Left lobe of liver (tissue), 2 donors: ENCODE measurements around the gene COQ8B. TPM values are rescaled to one million over a fixed set of nuclear protein-coding genes. Genes with fewer than 3 reads are reported as not detected.
"Not testable (repeated sequence)": the region's sequence is repeated elsewhere in the genome, so short reads cannot be mapped to it uniquely, and the experiment has no call there.

ENCODE experiments used
- ATAC-seq: fragments of 200-7000 bp; cut with Tn5 transposase; one replicate; pipeline ENCODE4 v1.9.1; 2020; ENCODE audit warnings: mild to moderate bottlenecking, moderate library complexity
- DNase-seq: peaks from one replicate; pipeline ENCODE4 v3.0.0-alpha.2; 2020; ENCODE audit warnings: low spot score
- total RNA-seq: library from RNA; stranded (reverse); gene quantifications from one replicate; pipeline ENCODE4 v1.2.1, GENCODE V29; 2021
- donor health status: DM: no; HTN: no; CAD: no; lungs with moderate emphysema.
- donor health status: DM: no; HTN: yes; CAD: no.

Gene COQ8B
- total RNA-seq, 1 donor from 2014 or later: 43.5 TPM

GRCh38 chr19:40742886-40743285, 26.2 kb upstream of the COQ8B start:
- DNase-seq: no peak

GRCh38 chr19:40742477-40742876, 25.8 kb upstream of the COQ8B start:
- peak; percentile 89 for ATAC-seq
- DNase-seq: peak; percentile 78

More at GRCh38 chr19:40742886-40743285, 26.2 kb upstream of the COQ8B start:
- no peak for ATAC-seq

GRCh38 chr19:40741527-40742390, 25.1 kb upstream of the COQ8B start:
- ATAC-seq (peak; percentile 7), DNase-seq (no peak)

GRCh38 chr19:40740747-40741146, 24.1 kb upstream of the COQ8B start:
- ATAC-seq (no peak), DNase-seq (no peak)

GRCh38 chr19:40739871-40740703, 23.4 kb upstream of the COQ8B start:
- ATAC-seq: no peak
- DNase-seq: no peak

GRCh38 chr19:40739030-40739839, 22.5 kb upstream of the COQ8B start:
- ATAC-seq: no peak
- DNase-seq: no peak

GRCh38 chr19:40737102-40737644, 20.5 kb upstream of the COQ8B start:
- no peak for ATAC-seq
- no peak for DNase-seq

- no peak for ATAC-seq
- DNase-seq: no peak
Observed at GRCh38 chr19:40736661-40737060, 20.0 kb upstream of the COQ8B start.

- ATAC-seq (no peak), DNase-seq (no peak)
Observed at GRCh38 chr19:40735013-40735771, 18.5 kb upstream of the COQ8B start.

- ATAC-seq (no peak), DNase-seq (no peak)
Observed at GRCh38 chr19:40733149-40733548, 16.5 kb upstream of the COQ8B start.

GRCh38 chr19:40732304-40732703, 15.6 kb upstream of the COQ8B start:
- not testable (repeated sequence) for DNase-seq, ATAC-seq

- DNase-seq, ATAC-seq: not testable (repeated sequence)
Observed at GRCh38 chr19:40730065-40730464, 13.4 kb upstream of the COQ8B start.

GRCh38 chr19:40726279-40726678, 9.6 kb upstream of the COQ8B start:
- ATAC-seq (no peak), DNase-seq (no peak)

GRCh38 chr19:40724855-40725254, 8.2 kb upstream of the COQ8B start:
- ATAC-seq (no peak), DNase-seq (no peak)

GRCh38 chr19:40724315-40724714, 7.6 kb upstream of the COQ8B start:
- no peak for DNase-seq
- ATAC-seq: no peak

- no peak for DNase-seq
- ATAC-seq: no peak
Observed at GRCh38 chr19:40723661-40724254, 7.1 kb upstream of the COQ8B start.

GRCh38 chr19:40721936-40722661, 5.4 kb upstream of the COQ8B start:
- DNase-seq (no peak), ATAC-seq (no peak)

- ATAC-seq: no peak
- DNase-seq: no peak
Observed at GRCh38 chr19:40721140-40721486, 4.4 kb upstream of the COQ8B start.

- ATAC-seq (no peak), DNase-seq (no peak)
Observed at GRCh38 chr19:40719414-40719894, 2.8 kb upstream of the COQ8B start.
